HG02981 (cell line): ENCODE results near the gene FGD2.
A peak's percentile ranks its signal among the peaks of the same experiment; 100 is the strongest.

Experiments
- ATAC-seq: cut with Tn5 transposase; IDR thresholded peaks from one replicate; pipeline ENCODE4 v1.9.1; 2021; ENCODE audit warnings: mild to moderate bottlenecking, moderate library complexity; ENCODE audit not compliant: unreplicated experiment

FGD2 gene

GRCh38 chr6:36970892-36971842 is 34.3 kb upstream of the FGD2 start:
- no peak for ATAC-seq

DNA sequence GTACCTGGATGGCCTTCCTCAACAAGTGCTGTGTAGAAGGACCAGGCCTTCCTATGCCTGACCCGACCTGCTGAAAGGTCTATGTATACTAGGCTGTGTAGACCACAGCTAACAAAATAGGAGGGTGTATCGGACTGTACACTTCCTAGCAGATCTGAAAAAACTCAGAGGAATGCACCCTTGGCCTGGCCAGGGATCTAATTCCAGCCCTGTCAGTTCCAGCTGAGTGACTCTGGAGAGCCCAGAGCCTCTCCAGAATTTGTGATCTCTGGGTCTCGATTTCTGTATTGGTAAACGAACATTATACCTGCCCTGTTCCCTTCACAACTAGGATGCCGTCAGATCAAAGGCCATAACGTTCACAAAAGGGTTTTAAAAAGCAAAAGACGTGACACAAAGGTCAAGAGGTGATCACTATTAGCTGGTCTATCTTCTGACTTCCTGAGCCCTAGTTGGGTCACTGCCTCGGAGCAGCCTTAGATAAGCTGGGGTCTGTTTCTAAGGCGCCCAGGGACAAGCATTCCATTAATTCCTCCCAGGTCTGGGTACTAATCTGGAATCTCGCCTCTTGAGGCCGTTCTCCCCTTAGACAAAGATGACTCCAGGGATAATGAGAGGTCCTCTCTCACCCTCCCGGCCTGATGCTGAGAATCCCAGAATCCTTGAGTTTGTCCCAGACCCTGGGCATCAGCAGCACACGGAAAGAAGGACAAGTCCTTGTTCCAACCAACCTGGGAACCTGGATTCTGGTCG is 33.4 kb upstream of the FGD2 start:
- no peak for ATAC-seq

DNA sequence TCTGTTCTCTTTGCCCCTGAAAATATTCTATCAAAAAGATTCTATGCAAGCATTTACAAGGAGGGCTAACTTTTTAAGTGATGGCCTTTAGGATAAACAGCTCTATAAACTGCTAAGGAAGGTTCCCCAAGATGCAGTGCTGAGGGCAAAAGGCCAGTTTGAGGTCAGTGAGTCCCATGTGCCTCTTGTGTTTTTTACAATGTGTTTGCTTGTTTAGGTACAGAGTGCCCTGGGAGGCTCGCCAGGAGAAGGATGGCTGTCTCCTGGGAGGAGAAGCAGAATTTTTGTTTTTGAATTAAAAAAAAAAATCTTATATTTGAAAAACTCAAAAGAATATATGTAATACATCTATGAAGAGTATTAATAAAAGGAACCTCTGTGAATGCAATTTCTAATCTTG is 32.3 kb upstream of the FGD2 start:
- ATAC-seq: no peak

- no peak for ATAC-seq
These were observed 31.8 kb upstream of the FGD2 start for GRCh38 chr6:36973647-36974046.

DNA sequence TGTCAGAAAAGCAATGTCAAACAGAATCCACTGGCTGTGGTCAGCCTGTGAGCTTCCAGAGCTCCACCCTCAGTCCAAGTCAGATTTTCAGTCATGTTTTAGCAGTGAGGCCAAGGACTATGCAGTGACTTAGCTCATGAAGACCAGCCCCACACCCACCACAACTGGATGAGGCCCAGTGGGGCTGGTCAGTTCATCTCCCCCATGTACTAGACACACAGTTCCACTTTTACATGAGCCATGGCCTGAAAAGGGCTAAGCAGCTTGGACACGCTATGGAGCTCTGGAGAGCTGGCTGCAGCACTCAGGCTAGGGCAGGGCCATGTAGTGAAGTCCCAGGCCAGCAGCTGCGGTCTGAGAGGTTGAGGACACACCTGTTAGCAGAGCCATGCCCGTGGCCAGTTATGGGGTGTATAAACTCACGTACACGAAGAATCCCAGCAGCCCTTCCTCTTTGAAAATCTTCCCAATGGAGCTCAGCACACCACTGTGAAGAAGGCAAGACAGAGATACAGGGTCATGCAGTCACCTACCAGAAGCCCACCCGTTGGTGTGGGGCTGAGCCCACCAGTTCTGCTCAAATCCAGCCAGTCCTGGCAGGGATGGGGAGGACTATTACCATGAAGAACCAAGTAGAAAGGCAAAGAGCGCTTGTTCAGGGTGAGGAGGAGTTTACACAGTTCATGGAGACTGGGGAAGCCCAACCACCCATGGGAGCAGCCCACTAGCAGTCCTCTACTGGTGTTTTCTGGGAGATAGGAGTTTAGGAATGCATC is 30.0 kb upstream of the FGD2 start:
- ATAC-seq: no peak

GRCh38 chr6:36976007-36976264 is 29.5 kb upstream of the FGD2 start:
- no peak for ATAC-seq

DNA sequence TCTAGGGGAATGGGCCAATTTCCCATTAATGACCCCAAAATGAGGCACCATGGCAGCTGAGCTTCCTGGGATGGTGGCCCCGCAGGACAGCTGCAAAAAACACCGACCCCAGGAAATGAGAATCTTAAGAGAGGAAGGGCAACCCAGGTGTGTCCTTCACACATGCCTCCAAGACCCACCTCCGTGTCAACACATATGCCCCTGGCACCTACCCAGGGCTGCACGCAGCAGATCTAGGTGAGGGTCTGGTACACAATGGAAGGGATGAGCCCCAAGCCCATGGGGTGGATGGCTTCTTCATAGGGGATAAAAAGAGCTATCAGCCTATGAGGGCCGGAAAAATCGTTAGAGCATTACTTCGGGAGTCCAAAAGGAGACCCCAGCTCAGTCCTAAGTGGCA is 28.9 kb upstream of the FGD2 start:
- ATAC-seq: no peak

- no peak for ATAC-seq
These were observed 28.5 kb upstream of the FGD2 start for GRCh38 chr6:36976931-36977330.

GRCh38 chr6:36977470-36977941 is 27.9 kb upstream of the FGD2 start:
- ATAC-seq: no peak

DNA sequence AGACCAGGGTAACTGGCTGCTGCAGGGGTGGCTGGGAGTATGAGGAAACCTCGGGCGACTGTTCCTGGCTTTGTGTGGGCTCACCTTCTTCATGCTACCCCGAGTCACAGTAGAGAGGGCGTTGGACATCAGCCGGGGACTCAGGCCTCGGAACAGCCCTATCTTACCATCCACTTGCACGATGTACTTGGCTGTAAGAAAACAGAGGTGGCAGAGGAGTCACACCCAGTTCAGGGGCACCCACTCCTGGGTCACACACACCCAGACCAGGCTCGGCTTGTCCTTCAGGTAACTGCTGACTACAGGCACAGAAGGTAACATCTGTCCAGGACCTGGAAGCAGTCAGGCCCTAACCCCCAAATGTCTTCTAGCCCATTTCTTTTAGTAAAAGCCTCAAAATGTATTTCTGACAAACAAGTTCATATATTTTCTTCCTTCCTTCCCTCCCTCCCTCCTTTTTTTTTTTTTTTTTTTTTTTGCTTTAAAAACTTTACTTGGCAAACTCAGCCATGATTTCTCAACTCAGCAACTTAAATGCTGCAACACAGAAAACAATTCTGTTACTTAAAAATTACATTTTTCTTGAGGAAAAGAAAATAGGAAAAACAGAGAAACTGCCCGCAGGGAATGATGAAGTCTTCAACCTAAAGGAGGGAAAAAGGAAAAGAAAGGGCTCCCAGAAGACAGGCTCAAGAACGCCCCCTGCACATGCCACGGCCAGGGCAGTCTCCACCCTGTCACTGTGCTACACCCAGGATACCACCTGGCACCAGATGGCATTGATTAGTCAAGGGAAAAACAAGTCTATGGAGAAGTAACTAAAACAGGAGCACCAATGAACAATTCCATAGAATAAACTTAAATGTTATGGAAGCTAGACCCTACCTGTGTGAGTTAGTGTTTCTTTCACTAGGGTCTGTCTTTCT is 26.8 kb upstream of the FGD2 start:
- ATAC-seq: no peak

GRCh38 chr6:36979347-36979742 is 26.1 kb upstream of the FGD2 start:
- no peak for ATAC-seq

DNA sequence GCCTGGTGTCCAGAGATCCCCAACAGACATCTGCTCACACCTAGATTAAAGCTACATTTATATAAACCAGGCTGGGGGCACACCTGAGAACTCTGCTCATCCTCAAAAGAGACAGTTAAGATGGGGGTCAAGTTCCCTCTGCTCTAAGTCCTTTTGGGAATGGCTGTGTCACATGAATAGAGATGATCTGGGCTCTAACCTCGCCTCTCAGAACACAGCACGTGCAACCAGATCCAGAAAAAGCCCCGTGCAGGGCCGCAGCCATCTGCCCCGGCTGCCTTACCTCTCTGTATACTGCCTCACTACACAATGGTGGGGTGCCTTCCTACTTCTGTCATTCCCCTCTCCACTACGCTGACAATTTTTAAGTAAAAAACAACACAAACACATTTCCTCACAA is 25.3 kb upstream of the FGD2 start:
- ATAC-seq: no peak

- ATAC-seq: no peak
These were observed 24.4 kb upstream of the FGD2 start for GRCh38 chr6:36980876-36981619.

- no peak for ATAC-seq
These were observed 21.9 kb upstream of the FGD2 start for GRCh38 chr6:36983538-36983937.

DNA sequence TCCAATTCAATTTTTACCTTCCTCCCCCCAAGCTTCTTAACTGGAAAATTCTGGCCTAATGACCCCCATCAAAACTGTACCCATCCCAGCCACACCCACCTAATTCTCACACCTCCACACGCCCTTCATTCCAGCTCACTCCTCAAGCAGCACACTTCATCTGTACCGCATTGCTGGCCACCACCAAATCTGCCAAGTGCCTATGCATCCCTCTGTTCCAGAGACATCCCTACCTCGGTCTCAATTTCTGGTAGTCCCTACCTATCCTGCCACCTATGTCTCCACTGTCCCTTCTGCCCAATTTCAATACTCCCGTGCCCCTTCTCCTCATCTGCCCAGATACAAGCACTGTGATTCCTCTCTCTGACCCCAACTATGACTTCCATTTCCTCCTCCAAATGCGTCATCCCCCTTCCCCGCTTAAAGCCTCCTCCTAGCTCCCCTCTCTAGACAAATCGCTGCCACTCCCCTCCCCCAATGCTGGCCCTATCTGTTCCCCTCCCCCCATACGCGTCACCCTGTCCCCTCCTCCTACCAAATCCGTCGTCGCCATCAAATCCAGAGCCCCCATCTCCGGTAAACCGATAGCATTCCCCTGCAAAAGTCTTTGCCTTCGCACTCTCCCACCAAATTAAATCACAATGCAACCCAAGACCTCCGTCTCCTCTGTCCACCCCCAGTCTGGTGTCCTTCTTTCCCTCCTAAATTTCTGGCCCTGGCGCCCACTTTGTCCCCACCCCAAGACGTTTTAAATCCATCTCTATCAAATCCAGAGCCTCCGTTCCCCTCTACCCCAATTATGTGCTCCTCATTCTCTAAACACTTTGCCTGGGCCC is 20.7 kb upstream of the FGD2 start:
- no peak for ATAC-seq

DNA sequence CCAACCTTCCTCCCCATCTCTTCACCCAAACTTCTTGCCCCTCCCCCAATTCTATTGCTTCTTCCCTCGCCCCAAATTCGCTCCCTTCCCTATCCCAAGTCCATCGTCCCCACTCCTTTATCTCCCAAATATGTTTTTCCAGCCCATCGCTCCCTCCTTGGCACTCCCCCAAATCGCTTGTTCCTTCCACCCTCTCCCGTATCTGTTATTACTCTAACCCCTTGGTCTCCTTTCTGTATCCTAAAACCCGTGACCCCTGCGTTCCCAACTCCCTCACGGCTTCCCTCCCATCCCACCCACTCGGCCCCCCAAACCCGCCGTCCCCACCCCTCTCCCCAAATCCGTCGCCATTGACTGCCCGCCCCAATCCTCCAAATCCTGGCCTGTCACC is 20.0 kb upstream of the FGD2 start:
- no peak for ATAC-seq

- ATAC-seq: peak; percentile 85
These were observed 19.4 kb upstream of the FGD2 start, which contains the start of gene MTCH1 for GRCh38 chr6:36985808-36986703. TSS of gene MTCH1 (minus strand) at chr6:36986196. CDS start at chr6:36986173, 23 bp downstream.

DNA sequence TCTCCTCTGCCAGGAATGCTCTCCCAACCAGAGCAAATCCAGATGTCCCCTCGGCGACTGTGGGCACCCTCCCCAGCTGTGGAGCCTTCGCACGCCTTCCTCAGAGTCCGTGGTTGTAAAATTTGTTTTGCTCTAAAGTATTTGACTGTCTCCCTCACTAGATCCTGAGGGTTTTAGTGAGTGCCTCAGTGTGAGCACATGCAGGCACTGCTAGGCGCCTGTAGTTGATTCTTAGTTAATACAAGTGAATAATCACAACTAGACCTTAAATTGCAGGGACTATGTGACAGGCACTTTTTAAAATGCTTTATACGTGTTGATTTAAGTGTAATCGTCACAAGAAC is 18.8 kb upstream of the FGD2 start:
- ATAC-seq: no peak
